HPDE6-E6E7 (cell line): Measurements from ENCODE around the gene TATDN2.
"Not testable (repeated sequence)": the region's sequence is repeated elsewhere in the genome, so short reads cannot be mapped to it uniquely, and the experiment has no call there.

Experiments used
- DNase-seq: peaks from one replicate; pipeline ENCODE4 v3.0.0; 2011; ENCODE audit warnings: missing footprints; ENCODE audit errors: extremely low spot score

The TATDN2 gene

DNA sequence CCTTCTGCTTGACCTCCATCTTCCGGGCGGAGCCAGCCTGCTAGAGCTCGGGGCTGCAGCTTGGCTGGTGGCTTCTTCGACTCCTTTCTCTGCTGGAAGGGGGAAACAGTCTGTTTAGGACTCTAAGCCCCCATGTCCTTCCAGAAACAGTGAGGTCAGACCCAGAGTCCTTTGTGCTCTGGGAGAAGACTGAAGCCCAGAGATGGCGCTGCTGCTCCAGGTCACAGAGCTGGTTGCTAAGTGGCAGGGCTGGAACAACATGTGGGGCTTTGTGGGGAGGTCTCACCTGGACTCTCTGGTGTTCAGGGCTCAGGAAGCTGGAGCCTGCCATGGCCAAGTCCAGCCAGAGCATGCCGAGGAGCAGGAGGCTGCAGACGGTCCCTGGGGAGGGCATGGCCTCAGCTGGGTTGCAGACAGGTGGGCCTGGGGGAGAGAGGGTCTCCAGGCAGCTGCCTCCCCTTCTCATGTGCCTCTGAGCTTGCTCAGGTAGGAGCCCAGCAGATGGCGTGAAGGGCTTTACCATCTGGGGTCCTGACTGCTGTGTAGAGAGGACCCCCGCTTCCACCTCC is 41.6 kb downstream of the TATDN2 start:
- no peak for DNase-seq

DNA sequence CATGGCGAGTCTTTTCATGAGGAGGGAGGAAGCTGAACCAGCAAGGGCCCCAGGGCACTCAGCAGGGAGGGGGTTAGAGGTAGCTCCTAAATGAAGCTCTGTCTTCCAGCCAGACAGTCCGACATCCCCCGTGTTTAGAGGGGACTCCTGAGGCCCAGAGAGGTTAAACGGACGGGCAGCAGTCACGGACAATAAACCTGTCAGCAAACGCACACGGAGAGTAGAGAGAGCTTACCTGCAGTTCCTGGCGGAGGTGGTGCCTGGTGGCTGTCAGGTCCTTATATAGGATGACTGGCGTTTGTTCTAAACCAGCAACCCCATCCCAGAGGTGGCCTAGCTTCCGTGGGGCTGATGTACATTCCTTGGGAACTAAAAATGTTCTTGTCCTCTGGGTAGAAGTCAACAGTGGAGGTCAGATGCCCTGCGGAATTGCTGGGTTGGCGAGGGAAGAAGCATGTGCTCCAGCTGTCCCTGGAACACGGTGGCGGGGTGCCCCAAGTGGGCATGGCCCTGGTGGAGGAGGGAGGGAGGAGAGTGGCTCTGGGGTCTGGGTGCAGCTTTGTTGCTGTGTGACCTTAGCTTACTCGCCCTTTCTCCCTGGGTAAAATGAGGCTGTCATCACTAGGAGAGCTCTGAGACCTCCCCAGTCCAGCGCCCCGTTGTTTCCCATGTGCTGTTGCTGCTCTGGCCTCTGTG is 42.4 kb downstream of the TATDN2 start:
- DNase-seq = no peak

DNA sequence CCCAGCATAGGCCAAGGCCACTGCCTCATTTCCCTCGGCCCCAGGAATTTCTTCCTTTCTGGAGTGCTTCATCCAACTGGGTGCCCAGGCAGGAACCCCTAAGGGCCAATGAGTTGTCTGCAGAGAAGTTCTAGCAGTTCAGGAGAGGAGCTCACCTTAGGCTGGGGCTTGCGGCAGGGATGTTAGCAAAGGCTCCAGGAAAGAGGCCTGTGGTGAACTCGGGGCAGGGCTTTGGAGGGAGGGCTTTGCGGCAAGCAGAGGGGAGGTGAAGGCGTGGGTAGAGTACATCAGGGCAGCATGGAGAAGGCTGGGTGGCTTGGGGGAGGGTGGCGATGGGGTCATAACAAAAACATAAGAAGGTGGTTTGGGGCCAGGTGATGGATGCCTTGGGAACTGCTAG is 43.4 kb downstream of the TATDN2 start:
- DNase-seq = no peak

DNA sequence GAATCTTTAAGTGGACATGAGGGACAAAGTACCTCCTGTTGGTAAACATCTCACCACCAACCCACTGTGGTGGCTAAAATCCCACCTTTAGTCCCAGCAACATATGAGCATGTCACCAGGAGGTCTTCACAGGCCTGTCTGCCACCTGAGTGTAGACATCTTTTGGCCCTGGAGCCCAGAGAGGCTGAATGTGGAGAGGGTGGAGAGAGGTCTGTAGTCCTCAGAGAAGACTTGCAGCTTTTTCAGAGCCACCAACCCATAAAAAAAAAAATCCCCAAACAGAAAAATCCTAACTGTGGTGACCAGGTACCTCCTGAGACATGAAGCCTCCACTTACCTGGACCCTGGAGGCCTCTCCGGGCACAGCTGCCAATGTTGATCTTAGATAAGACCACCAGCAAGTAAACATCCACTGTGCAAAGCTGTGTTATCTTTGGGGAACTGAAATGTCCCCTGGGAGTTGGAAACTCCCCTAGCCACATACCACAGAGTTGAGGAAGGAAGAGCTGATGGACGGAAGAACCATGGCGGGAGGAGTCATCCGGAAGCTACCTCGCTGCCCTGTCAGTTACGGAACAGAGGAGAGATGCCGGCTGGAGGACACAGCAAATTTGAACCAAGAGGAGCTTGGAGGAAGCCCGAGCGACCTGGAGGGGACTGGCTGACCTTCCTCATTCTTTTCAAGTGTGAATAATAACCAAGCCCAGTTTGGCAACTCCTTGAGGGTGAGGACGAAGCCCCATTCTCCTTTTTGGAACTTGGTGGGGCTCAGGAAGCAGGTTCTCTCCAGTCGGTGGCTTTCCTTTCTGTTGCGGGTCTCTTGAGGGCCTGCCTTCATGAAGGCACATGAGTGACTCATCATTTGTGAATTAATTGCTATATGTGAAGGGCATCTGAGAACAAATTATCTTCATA is 44.5 kb downstream of the TATDN2 start, which contains the start of gene GHRL:
TSS of gene GHRL (minus strand) at position 443 of the 915 bp plus-strand sequence. CDS start 2,767 bp downstream, outside the sequence.
- DNase-seq = no peak

DNA sequence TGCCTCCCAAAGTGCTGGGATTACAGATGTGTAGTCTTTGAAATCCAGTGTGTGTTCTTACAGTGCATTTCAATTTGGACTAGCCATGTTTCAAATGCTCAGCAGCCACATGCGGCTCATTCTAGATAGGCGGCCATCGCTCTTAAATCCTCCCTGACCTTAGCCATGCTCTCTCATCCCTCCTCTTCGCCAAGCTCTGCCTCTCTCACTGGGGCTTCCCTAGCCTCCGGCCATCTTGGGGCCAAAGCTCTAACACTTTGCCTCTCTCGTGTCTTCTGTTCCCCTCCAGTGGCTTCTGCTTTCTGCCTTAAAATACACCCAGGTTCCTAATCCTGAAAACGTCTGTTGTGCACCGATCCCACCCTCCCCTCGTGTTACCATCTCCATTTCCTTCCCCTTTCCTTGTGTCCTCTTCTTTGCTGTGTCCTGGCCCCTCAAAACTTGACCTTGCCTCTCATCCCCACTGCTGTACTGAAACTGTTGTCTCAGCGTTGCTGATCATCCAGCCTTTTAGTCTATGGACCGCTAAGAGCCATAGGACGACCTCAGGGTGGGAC is 45.8 kb downstream of the TATDN2 start:
- DNase-seq = no peak

DNA sequence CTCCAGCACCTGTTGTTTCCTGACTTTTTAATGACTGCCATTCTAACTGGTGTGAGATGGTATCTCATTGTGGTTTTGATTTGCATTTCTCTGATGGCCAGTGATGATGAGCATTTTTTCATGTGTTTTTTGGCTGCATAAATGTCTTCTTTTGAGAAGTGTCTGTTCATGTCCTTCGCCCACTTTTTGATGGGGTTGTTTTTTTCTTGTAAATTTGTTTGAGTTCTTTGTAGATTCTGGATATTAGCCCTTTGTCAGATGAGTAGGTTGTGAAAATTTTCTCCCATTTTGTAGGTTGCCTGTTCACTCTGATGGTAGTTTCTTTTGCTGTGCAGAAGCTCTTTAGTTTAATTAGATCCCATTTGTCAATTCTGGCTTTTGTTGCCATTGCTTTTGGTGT is 49.8 kb downstream of the TATDN2 start:
- not testable (repeated sequence) for DNase-seq

DNA sequence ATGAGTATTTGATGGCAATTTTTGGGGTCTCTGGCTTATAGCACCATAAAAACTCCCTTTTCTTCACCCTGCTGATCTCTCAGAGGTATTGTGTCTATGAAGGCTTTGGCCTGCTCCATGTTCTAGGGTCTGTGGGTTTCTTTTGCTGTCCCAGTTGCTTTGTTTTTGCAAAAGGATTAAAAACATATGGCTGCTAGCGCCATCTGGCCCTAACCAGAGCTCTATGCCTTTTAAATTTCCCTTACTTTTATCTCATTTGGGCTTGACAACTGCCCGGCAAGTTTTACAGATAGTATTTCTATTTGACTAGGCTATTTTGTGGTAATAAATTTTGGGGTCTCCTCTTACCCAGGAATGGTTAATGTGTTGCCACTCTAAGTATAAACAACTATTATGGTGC is 50.9 kb downstream of the TATDN2 start:
- DNase-seq = no peak

DNA sequence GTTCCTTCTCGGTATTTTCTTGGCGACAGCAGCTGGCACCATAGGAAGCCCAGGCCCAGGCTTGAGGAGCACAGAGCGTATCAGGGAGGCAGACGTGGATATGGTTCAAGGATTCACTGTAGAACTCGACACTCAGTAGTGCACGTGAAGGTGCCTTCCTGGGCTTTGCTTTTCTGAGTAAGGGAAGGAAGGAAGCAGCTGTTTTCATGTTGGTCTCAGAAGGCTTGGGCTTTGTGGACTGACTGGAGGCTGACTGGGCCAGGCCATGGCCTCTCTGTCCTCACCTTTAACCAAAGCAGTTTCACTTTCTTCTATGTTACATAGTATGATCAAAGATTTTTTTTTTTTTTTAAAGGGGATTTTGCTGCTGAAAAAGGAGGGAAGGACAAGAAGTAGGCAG is 51.4 kb downstream of the TATDN2 start:
- no peak for DNase-seq

DNA sequence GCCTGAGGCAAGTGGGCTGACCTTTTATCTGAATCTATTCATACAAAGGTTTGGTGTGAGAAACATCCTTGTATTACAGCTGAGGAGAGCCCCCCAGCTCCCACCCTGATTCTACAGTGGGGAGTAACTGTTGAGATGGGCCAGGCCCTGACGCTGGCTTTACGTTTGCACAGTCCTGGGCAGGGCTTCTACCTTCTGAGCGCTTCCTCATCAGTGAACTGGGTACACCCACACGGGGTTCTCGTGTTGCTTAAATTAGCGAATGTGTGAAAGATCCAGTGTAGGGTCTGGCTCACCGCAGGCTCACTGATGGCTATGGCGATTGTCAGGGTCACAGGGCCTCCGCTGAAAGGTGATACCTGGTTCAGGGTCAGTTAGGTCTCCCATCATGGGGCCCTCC is 51.8 kb downstream of the TATDN2 start:
- no peak for DNase-seq

DNA sequence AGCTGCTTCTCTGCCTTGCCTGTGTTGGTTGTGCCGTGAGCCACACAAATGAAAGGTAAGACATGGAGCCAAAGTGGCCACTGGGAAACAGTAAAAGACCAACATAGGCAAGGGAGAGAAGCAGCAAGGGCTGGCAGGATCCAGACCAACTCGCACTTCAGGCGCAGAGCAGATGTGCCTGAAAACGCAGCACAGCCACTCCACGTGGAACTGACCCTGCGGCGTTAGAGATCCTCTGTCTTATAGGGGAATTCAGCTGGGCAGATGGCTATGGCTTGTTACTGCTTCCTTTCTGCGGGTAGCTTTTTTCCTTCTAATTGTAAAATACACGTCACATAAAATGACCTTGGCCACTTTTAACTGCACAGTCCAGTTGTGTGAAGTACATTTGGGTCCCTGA is 54.8 kb downstream of the TATDN2 start:
- no peak for DNase-seq

DNA sequence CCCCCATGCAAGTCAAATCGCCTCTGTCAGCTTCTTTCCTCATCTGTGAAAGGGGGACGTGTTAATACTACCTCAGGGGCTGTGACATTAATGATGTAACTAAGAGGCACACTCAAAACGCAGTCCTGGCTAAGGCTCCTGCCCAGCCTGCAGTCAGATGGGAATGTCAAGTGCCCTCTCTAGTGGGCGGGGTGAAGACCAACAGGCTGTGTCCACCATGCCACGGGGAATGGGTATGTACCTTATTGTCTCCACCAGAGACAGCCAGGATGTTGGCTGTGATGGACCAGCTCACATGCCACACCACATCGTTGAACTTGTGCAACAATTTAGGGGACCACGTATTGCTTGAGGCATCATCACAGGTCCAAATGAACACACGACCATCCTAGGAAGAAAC is 55.5 kb downstream of the TATDN2 start:
- DNase-seq = no peak

DNA sequence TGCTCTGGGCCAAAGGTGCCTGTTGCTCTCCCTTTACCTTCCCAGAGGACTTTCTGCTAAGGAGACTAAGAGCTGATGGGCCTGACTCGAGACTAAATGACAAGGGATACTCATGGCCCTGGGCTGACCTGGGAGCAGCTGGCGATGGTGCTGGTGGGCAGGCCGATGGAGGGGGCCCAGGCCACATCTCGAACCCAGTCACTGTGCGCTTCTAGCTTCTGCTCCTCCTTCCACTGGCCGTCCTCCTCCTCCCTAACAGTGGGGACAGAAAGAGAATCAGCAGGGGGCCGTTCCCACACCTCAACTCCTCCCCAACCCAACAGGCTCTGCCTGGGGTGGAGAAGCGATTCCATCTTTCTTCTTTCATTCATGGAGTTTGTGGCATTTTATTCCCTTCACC is 56.6 kb downstream of the TATDN2 start:
- no peak for DNase-seq

DNA sequence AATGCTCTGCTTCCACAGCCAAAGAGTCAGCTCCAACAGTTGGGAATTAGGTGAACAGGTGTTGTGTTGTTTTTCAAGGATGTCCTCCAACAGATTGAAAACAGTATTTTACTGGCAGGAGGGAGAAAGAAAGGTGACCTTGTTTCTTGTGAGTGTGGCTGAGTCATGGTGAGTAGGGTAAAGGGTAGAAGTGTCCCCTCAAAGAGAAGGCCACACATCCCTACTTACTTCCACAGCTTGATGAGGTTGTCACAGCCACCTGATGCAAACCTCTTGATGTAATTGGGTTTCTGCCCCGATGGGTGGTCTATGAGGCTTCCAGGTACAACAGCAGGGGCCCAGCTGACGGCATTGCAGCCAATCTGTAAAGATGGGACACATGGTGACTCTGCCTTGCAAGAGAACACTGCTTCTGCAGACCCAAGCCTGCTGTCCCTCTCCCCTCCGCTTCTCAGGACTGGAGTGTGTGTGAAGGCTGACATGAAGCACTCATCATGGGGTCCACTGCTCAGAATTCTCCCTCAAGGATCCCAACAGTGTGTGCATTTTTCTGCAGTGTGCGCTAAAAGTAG is 57.2 kb downstream of the TATDN2 start:
- no peak for DNase-seq

DNA sequence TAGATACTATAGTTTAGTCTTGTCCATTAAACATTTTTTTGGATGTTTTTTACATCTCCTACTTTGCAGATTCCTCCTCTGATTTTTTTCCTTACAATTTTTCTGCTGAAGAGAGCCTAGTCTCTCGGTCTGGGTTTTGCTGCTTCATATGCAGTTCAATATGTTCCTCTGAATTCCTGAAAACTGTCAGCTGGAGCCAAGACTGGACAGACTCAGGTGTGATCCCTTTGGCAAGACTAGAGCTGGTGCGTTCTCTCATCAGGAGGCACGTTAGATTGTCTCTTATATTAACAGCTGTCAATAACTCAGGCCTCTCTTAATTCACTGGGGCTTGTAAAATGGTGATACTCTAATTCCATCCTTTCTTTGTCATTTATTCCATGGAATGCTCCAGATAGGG is 57.9 kb downstream of the TATDN2 start:
- no peak for DNase-seq

DNA sequence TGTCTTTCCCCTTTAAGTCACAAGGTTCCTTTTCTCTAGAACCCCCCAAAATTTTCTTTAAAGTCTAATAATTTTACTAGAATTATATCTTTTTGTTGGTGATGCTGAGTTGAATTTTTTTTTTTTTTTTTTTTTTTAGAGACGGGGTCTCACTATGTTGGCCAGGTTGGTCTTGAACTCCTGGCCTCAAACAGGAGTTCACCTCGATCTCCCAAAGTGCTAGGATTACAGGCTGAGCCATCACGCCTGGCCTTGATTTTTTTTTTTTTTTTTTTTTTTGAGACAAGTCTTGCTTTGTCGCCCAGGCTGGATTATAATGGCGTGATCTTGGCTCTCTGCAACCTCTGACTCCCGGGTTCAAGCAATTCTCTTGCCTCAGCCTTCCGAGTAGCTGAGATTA is 60.4 kb downstream of the TATDN2 start:
- DNase-seq = no peak

DNA sequence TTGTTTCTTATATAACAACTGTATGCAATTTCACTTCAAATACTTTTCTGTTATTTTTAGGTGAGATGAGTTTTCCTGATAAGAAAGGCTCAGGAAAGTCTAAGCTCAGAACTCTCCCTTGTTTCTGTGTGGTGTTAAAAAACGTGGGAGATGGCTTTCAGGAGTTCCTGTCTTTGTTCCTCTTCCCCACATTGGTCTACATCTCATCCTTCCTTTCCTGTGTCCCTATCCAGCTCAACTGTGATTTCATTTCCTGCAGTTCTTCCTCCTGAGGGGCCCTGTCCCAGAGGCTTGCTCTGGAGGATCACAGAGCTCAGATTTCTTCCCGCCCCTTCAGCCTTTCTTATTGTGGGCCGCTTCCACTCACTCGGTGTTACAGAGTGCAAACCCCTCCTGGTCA is 61.5 kb downstream of the TATDN2 start:
- DNase-seq = no peak

DNA sequence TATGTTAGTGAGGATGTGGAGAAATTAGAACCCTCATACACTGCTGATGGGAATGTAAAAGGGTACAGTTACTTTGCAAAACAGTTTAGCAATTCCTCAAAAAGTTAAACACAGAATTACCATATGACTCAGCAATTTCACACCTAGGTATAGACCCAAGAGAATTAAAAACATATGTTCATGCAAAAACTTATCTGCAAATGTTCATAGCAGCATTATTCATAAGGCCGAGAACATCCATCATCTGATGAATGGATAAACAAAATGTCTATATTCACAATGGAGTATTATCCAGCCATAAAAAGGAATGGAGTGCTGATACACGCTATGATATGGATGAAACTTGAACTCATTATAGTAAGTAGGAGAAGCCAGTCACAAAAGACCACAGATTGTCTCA is 62.3 kb downstream of the TATDN2 start:
- no peak for DNase-seq

DNA sequence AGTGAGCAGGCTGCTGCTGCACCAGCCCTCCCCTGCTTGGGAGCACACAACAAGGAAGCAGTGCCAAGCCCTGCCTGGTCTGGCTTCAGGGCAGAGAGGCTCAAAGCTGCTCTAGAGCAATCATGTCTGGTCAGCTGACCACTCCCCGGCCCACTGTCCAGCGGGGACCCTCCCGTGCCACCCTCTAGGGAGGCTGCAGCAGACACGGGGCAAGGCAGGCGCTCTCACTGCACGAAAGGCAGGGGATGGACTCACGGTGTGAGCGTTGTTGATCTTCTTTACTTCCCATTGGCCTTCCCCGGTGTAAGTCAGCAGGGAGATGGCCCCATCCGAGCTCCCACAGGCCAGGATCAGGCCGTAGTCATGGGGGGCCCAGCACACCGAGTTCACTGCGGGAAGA is 63.5 kb downstream of the TATDN2 start:
- DNase-seq = no peak

DNA sequence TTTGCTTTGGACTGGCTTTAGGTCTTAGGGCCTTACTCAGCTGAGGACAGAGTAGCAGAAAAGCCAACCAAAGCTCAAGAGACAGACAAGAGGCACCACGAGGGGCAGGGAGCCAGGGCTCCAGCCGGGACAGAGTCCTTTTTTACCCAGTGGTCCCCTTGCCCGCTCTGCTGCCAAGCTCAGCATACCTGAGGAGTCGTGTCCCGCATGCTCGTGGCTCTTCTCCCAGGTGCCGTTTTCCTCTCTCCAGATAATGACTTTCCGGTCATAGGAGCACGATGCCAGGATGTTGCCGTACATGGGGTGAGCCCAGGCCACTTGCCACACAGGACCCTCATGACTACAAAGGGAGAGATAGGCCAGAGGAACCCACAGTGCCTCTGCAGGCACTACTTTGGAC is 64.1 kb downstream of the TATDN2 start:
- no peak for DNase-seq

DNA sequence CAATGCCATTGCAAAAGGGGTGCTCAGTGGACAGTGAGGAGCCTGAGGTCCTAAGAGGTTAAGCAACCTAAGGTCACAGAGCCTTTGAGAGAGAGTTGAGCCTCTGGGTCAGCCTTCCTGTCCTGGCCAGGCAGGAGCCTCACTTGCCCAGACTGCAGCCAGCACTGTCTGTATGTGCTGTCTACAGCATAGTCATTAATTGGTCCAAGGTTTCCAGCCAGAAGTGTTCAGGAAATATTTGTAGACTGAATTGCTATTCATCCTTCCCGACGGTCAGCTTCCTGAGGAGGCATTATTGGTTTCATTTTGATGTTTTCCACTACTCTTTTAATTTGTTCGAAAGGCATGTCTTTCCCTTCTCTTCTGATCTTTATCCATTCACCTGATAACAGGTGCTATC is 64.6 kb downstream of the TATDN2 start:
- DNase-seq = no peak

DNA sequence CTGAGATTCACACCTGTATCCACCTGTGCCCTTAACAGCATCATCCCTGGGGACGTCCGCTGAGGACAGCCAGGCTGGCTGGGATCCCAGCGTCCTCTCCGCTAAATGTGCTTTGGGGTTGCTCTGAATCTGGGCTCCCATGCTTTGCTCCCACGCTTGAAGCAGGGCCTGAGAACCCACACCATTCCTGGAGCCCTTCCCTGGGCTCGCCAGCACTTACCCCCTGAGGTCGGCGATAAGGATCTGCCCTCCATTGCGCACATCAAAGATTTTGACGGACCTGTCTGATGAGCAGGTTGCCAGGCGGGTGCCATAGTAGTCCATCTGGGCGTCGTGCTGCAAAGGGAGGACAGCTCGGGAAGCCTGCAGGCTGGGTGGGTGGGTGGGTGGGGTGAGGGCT is 66.8 kb downstream of the TATDN2 start:
- DNase-seq = no peak

DNA sequence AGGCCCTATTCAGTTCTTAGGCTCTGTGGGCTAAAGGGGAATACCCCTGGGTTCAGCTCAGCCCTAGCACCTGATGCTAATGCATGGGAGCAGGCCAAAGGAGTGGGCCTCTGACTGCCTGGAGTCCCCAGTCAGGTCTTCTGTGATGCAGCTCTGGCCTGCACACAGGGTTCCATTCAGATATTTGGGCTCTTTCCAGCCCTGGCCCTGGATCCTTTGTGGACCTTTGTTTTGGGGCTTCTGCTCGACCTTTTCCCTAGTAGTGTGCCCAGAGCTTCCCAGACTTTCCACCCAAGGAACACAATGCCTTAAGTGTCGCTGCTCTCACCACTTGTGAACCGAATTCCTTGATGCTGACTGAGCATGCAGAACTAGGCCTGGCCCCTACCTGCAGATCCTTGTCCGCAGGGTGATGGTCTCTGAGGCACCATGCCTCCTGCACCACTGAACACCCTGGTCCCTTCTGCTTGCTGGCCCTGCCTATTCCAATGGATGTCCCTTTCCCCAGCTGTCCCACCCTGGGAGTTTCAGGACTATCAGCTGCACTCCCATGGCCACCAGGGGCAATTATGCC is 67.6 kb downstream of the TATDN2 start:
- no peak for DNase-seq
